IMR-90 (cell line): Measurements from ENCODE around the gene FAM163A. TPM values are rescaled to one million over a fixed set of nuclear protein-coding genes. Genes with fewer than 3 reads are reported as not detected.

Source experiments
- polyA plus RNA-seq, 3 experiments: library from polyadenylated mRNA; depleted of rRNA; stranded (reverse); fragments of >200 nt; gene quantifications; 2 replicates each; pipeline ENCODE4 v1.2.3, GENCODE V29; 2012; ENCODE audit warnings: low replicate concordance in 1 of 3
- total RNA-seq: library from RNA; depleted of rRNA; stranded (reverse); fragments of >200 nt; gene quantifications from 2 replicates; pipeline ENCODE4 v1.2.3, GENCODE V29; 2012; rRNA removed

FAM163A gene
- total and polyA plus RNA-seq, 2 of the 4 experiments (the other 2 are of a cell fraction) = not detected

Other genes with a start within 250 kb of the FAM163A start
- not detected in 2 replicates for gene NPHS2, start 167.3 kb upstream of the FAM163A start, total RNA-seq
- gene NPHS2, start 167.3 kb upstream of the FAM163A start, polyA plus RNA-seq (2012; rRNA removed) = not detected in 2 replicates
- not detected in 2 replicates for gene TDRD5, start 151.5 kb upstream of the FAM163A start, total RNA-seq
- gene TDRD5, start 151.5 kb upstream of the FAM163A start, polyA plus RNA-seq (2012; rRNA removed) = not detected in 2 replicates
- gene TOR1AIP2, start 134.5 kb downstream of the FAM163A start, total RNA-seq = 85.0 and 109 TPM in 2 replicates
- gene TOR1AIP2, start 134.5 kb downstream of the FAM163A start, polyA plus RNA-seq (2012; rRNA removed) = 17.3 and 20.7 TPM in 2 replicates
- 36.7 and 64.5 TPM in 2 replicates for gene TOR1AIP1, start 139.0 kb downstream of the FAM163A start, total RNA-seq
- 17.8 and 20.7 TPM in 2 replicates for gene TOR1AIP1, start 139.0 kb downstream of the FAM163A start, polyA plus RNA-seq (2012; rRNA removed)
- gene CEP350, start 211.5 kb downstream of the FAM163A start, total RNA-seq = 36.4 and 55.8 TPM in 2 replicates
- gene CEP350, start 211.5 kb downstream of the FAM163A start, polyA plus RNA-seq (2012; rRNA removed) = 4.5 and 5.0 TPM in 2 replicates